Activated naive CD4-positive, alpha-beta T cell treated with anti-CD3 and anti-CD28 coated beads for 36 hours (primary cell): ENCODE data around the gene ATF7IP2. TPM values are rescaled to one million over a fixed set of nuclear protein-coding genes. Genes with fewer than 3 reads are reported as not detected.

Source experiments
- total RNA-seq, 2 experiments: library from RNA; stranded (reverse); gene quantifications; one replicate each; pipeline ENCODE4 v1.2.3, GENCODE V29; 2021

Gene ATF7IP2
- total RNA-seq, 2 experiments from 2014 or later, result 17.6 to 18.4 TPM

Other genes starting within 250 kb of the ATF7IP2 start
- gene GRIN2A, start 203.6 kb upstream of the ATF7IP2 start, total RNA-seq, result not detected
- gene EMP2, start 194.5 kb downstream of the ATF7IP2 start, total RNA-seq, result not detected